Left ventricle myocardium inferior (tissue), 1 donor: Measurements from ENCODE around the gene CCDC60. TPM values are rescaled to one million over a fixed set of nuclear protein-coding genes. Genes with fewer than 3 reads are reported as not detected.

ENCODE experiments used
- DNase-seq: peaks from one replicate; pipeline ENCODE4 v3.0.0-alpha.2; 2020
- H3K27ac ChIP-seq: fragments of 200-600 bp; replicated peaks from 2 replicates; pipeline ENCODE4 v1.8.0; 2021
- H3K27me3 ChIP-seq: fragments of 200-600 bp; 2 replicates; pipeline ENCODE4 v1.8.0; 2021; ENCODE audit warnings: low read depth
- H3K36me3 ChIP-seq: fragments of 200-600 bp; 2 replicates; pipeline ENCODE4 v1.8.0; 2021
- H3K4me1 ChIP-seq: fragments of 200-600 bp; 2 replicates; pipeline ENCODE4 v1.8.0; 2021
- H3K4me3 ChIP-seq: fragments of 200-600 bp; 2 replicates; pipeline ENCODE4 v1.8.0; 2021; ENCODE audit warnings: mild to moderate bottlenecking, moderate library complexity
- H3K9me3 ChIP-seq: fragments of 200-600 bp; replicated peaks from 2 replicates; pipeline ENCODE4 v1.8.0; 2021
- intact Hi-C: fragments of 100-400 bp; cut with micrococcal nuclease; formaldehyde crosslinking; loops from one replicate; pipeline ENCODE4 v1.11.0; 2022
- total RNA-seq: library from RNA; stranded (reverse); fragmentation: NEBNext Ultra II Directional; extraction: Animal tissue kit (Norgen Biotek cat#: 25700); gene quantifications from one replicate; pipeline ENCODE4 v1.2.1, GENCODE V29; 2021
- TF ChIP-seq, protein P1 (sequence below): fragments of 200-600 bp; IDR thresholded peaks from 2 replicates; pipeline ENCODE4 v1.8.0; 2021; ENCODE audit warnings: antibody characterized with exemption, mild to moderate bottlenecking, borderline replicate concordance
- donor health status: DM: no; HTN: yes; CAD: no; lungs with severe emphysema.

Gene CCDC60
- total RNA-seq, 1 donor from 2014 or later: not detected

DNA sequence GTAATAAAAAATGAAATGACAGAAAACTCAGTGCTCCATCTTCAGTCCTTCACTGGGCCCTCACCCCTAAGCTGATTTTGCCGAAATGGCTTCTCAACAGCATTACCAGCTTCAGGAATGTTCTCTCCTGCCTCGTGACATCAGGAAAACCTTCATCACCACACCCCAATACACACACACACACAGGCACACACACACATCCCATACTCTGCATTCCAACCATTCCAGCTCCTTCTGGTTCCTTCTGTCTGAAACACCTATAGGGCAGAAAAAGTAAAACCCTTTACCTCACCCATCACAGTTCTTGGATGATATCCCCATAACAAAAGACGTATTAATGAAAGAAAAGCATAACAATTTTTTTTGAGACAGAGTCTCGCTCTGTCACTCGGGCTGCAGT, 75.9 kb downstream of the CCDC60 start:
- H3K4me1 ChIP-seq: peaks cover 34% of the 10 kb centered on the region
- no peaks in the 10 kb centered on the region for H3K27me3 ChIP-seq
- TF ChIP-seq, protein P1, sequence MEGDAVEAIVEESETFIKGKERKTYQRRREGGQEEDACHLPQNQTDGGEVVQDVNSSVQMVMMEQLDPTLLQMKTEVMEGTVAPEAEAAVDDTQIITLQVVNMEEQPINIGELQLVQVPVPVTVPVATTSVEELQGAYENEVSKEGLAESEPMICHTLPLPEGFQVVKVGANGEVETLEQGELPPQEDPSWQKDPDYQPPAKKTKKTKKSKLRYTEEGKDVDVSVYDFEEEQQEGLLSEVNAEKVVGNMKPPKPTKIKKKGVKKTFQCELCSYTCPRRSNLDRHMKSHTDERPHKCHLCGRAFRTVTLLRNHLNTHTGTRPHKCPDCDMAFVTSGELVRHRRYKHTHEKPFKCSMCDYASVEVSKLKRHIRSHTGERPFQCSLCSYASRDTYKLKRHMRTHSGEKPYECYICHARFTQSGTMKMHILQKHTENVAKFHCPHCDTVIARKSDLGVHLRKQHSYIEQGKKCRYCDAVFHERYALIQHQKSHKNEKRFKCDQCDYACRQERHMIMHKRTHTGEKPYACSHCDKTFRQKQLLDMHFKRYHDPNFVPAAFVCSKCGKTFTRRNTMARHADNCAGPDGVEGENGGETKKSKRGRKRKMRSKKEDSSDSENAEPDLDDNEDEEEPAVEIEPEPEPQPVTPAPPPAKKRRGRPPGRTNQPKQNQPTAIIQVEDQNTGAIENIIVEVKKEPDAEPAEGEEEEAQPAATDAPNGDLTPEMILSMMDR: no peak
- no peaks in the 10 kb centered on the region for H3K9me3 ChIP-seq
- intact Hi-C loops: loop anchor here (5.0 kb wide), 1 partner anchor 83 kb away; no protein-coding TSS in a partner anchor
- H3K36me3 ChIP-seq: no peaks in the 10 kb centered on the region
- H3K27ac ChIP-seq: no peak overlapping the region
- DNase-seq: no peak
- H3K4me3 ChIP-seq: no peak overlapping the region

DNA sequence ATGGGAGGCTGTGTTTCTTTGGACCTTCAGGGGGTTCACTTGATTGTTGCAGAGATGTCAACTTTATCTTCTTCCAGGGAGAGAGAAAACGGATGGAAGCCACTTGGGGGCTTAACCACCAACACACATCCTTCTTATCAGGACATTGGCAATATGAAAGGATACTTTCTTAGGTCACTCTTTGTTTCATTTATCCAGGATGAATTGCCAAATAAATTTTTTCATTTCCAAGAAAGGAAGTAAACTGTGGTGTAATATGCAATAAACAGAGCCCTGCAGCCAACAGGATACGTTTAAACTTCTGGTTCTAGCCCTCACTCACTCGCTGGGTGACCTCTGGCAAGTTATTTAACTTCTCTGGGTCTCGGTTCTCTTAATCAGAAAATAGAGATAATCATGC, 77.8 kb downstream of the CCDC60 start:
- H3K4me1 ChIP-seq: peaks cover 28% of the 10 kb centered on the region
- no peaks in the 10 kb centered on the region for H3K9me3 ChIP-seq
- no peak overlapping the region for H3K27ac ChIP-seq
- TF ChIP-seq, protein P1: no peak
- no peak overlapping the region for H3K4me3 ChIP-seq
- DNase-seq: no peak
- H3K36me3 ChIP-seq: no peaks in the 10 kb centered on the region
- no peaks in the 10 kb centered on the region for H3K27me3 ChIP-seq
- intact Hi-C loops: loop anchor here (5.0 kb wide), 1 partner anchor 85 kb away; no protein-coding TSS in a partner anchor

DNA sequence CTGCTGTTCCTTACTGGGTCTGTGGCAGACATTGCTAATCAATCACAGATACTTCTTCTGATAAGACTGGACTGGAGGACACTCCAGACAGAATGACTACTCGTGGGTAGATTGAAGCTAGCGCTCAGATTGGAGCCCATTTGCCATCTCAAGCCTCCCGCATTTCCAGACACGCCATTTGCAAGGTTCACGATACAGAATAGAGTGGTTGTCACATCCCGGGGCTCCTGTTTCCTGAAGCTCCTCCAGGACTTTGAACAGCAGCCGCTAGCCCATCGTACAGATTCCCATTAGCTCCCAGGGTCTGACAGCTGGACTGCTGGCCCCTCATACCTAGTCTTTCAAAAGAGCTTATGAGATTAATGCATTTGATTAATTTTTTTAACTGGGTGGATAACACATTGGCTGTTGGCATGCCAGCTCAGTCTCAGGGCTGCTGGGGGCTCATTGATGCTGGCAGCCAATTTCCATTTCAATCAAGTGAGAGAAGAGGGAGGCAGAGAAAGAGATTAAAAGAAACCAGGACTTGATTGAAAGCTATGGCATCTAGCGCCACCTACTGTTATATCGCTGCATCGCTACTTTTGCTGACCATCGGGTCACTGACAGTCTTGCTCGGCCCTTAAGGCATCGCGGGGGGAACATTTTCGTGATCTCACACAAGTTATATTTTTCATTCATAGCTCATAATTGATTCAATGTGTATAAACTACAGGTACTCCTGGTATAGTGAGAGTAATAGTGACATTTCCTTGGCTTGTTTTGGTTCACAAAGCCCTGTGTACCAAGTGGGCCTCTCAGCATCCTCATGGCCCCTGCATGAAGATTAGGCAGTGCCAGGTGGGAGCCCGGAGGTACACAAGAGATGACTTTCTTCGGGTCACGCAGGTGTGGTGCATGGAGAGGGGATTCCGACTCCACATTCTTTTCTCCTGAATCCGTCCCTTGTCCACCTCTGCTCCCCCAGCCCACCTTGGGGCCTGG, 78.6 kb downstream of the CCDC60 start:
- H3K4me1 ChIP-seq: peaks cover 25% of the 10 kb centered on the region
- no peaks in the 10 kb centered on the region for H3K36me3 ChIP-seq
- no peaks in the 10 kb centered on the region for H3K27me3 ChIP-seq
- TF ChIP-seq, protein P1: peak; percentile 92
- H3K27ac ChIP-seq: no peak overlapping the region
- no peak overlapping the region for H3K4me3 ChIP-seq
- H3K9me3 ChIP-seq: no peaks in the 10 kb centered on the region
- intact Hi-C loops: loop anchor here (5.0 kb wide), 1 partner anchor 86 kb away; no protein-coding TSS in a partner anchor
- DNase-seq: peak; percentile 50

DNA sequence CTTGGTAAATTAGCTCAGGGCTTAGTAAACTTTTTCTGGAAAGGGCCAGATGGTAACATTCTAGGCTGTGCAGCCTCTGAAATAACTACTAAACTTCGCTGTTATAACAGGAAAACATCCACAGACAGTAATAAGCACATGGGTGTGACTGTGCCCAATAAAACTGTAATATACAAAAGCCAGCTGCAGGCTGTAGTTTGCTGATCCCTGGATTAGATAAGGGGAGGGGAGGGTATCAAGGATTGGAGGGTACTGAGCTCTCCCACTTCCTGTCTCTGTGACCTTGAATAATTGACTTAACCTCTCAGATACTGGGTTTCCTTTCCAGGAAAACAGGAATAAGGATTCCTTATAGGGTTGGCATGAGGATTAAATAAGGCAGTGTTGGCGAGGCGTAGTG, 81.2 kb downstream of the CCDC60 start:
- Histone ChIP-seq H3K27ac (no peak overlapping the region), H3K4me1 (peaks cover 15% of the 10 kb centered on the region), H3K36me3 (no peaks in the 10 kb centered on the region), H3K4me3 (no peak overlapping the region), H3K27me3 (no peaks in the 10 kb centered on the region), H3K9me3 (no peaks in the 10 kb centered on the region)
- TF ChIP-seq, protein P1: no peak
- no peak for DNase-seq
- intact Hi-C loops: loop anchor here (5.0 kb wide), 1 partner anchor 298 kb away; no protein-coding TSS in a partner anchor

DNA sequence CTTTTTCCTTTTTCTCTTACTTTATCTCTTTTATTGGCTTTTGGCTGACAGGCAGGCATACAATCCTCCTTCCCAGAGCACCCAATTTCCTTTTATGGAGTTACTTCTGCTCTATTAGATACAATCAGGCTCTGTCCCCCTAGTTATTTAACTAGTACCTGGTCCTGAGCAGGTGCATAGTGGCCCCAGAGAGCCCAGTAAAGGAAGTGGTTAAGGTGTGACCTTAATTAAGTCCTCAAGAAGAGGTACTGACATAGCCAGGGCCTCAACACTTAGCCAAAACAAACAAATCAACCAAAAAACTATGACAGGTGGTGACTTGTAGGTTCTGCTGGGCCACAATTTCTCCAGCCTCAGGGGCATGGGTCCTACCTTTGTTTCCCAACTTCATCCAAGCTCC, 82.9 kb downstream of the CCDC60 start:
- Histone ChIP-seq H3K36me3 (no peaks in the 10 kb centered on the region), H3K27ac (no peak overlapping the region), H3K4me3 (no peak overlapping the region), H3K27me3 (no peaks in the 10 kb centered on the region), H3K9me3 (no peaks in the 10 kb centered on the region), H3K4me1 (peaks cover 9% of the 10 kb centered on the region)
- TF ChIP-seq, protein P1: no peak
- intact Hi-C loops: loop anchor here (5.0 kb wide), 1 partner anchor 300 kb away; no protein-coding TSS in a partner anchor
- DNase-seq: no peak
